ENCODE measurements around the gene ABHD2.

- TF ChIP-seq ZNF274 (IDR thresholded peaks at IDR 0.05; ENCODE audit: low read depth, low read length), result no peak
- no peak for TF ChIP-seq YY1 (IDR thresholded peaks at IDR 0.05; ENCODE audit: insufficient read depth, insufficient read length)
- TF ChIP-seq SUZ12 (IDR thresholded peaks at IDR 0.05; ENCODE audit: extremely low read depth, insufficient read depth, insufficient read length), result no peak
These were observed 49.1 kb upstream of the ABHD2 start for GRCh38 chr15:89039142-89039541.

Measured in NT2/D1 (cell line).